Esophagus mucosa (tissue), 1 donor: ENCODE results near the gene GPR18. TPM values are rescaled to one million over a fixed set of nuclear protein-coding genes. Genes with fewer than 3 reads are reported as not detected.

Experiments used
- ATAC-seq: fragments of 200-7000 bp; cut with Tn5 transposase; one replicate; pipeline ENCODE4 v1.9.1; 2020
- total RNA-seq: library from RNA; stranded (reverse); gene quantifications from one replicate; pipeline ENCODE4 v1.2.4, GENCODE V29; 2023
- donor health status: DM: yes; HTN: yes; CAD: no.

The GPR18 gene
- total RNA-seq, 1 donor from 2014 or later = not detected

DNA sequence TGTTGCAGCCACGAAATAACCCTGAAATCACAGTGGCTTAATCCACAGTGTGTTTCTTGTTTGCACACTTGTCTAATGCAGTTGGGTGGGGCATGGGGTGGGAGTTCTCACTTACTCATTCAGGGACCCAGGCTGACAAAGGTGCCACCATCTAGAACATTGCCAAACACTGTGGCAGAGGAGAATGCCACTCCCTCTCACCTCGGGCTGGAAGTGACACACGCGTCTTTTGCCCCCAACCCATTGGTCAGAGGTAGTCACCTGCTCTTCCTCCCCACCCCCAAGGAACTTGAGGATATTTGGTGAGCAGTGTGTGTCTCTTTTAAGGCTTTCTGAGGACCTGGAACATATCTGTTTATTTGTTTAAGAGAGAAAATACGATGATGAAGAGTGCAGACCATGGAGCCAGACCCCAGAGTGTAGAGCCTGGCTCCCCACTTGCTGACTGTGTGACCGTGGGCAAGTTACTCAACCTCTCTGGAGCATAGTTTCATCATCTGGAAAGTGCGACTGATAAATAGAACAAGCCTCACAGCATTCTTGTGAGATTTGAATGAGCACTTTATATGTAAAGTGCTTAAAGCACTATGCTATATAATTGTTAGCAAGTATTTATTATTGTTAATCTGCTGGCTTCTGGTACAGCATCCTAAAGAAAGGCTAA lies 31.6 kb upstream of the GPR18 start:
- peak; percentile 94 for ATAC-seq

DNA sequence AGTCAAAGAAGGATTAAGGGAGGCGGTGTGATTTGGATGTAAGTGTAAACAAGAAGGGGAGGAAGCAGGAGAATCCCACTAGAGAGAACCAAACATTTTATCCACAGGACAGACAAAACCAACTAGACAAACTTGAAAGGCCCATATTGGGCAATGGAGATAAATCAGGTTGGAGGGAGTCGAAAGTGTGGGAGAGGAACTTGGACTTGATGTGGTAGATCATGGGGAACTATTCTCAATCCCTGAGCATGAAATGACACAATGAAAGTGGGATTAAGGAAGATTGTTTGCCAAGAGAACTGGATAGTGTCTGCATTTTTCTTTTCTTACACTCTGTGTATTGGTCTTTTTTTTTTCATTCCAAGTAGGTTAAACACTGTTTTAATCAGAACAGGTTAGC lies 31.1 kb upstream of the GPR18 start:
- ATAC-seq = peak; percentile 62

DNA sequence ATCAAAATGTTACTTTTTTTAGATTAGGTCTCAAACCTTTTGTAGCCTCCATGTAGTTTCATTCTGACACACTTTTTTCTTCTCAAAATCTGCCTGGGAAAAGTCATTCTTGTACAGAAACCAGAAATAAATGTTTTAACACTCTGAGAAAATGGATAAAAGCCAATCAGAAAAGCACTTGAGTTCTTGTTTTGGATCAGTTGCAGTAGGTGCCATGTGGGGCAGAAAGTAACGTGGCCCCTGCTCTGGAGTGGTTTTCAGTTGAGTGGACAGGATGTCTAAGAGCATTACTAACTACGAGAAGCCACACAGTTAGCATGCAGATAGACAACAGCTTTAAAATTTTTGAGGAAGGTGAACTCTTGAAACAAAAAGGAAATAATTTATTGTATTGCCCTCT lies 29.9 kb upstream of the GPR18 start:
- no peak for ATAC-seq

DNA sequence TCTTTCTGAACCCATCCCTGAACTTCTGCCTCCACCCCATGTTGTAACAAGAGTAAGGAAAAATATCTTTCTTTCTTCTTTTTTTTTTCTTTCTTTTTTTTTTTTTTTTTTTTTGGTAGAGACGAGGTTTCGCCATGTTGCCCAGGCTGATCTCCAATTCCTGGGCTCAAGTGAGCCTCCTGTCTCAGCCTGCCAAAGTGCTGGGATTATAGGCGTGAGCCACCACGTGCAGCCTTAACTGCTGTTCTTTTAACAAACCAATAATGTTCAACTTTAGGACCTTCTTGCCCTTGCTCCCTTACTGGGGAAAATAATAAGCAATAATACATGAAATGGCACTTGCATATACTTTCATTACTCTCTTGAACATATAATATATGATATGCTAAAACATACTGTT lies 29.4 kb upstream of the GPR18 start:
- no peak for ATAC-seq

DNA sequence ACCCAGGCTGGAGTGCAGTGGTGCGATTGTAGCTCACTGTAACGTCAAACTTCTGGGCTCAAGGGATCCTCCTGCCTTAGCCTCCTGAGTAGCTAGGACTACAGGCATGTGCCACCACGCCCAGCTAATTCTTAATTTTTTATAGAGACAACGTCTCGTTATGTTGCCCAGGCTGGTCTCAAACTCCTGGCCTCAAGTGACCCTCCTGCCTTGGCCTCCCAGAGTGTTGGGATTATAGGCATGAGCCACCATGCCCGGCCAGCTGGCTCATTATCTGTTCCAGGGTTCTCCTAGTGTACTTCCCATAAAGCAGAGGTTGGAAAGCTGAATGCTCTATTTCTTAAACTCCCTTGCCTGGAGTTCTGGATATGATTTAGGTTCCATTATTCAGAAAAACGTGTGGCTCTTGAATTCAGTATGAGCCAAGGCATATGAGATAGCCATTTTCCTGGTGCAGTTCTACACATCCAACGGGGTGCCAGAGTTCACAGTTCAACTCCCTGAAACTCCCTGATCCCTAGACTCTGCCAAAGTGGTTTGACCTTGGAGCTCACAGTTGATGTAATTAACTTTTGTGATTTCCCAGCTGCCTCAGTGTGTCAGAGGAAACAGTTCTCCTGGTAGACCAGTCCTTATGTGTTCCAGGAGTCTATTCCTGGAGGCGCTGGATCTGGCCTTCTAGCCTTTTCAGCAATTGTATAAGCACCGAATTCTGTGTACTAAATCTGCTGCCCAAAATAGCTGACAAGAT lies 27.4 kb upstream of the GPR18 start:
- no peak for ATAC-seq

DNA sequence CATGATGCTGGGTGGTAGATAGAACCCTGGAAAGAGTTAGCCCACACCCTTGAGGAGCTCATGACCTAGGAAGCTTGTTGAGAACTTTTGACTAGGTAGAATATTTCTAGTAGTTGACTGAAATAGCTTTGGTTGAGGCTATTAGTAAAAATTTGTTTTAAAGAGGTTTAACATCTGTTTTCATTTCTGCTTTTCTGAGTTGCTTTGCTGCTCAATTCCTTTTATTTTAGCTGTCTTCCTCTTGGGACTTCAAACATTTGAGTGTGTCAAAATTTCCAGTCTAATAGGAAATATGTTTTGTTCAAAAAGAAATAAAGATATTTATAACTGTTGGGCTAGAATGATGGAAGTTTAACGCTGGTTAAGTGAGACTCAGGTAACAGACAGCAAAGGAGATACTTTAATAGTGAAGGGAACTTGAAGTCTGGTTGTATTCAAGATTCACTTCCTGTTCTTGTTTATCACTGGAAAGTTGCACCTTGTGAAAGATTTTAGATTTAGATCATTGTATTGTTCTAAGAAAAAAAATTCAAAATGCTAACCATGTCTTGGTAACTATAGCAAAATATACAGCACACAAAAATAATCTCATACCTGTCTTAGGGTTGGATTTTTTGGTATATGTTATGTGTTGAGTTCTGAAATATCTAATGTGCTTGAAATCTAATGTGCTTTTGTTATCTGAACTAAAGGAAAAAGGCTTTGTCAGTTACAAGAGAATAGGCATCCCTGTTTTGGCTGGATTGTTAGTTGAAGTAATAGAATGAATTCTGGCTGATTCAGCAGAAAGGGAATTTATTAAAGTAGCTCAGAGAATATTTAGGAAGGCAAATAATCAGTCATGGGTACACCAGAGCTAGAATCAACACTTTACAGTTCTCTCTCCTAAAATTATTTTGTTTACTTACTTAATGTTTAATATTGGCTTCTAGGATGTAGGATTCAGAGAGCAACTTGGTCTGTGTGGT lies 24.4 kb upstream of the GPR18 start:
- ATAC-seq = no peak

DNA sequence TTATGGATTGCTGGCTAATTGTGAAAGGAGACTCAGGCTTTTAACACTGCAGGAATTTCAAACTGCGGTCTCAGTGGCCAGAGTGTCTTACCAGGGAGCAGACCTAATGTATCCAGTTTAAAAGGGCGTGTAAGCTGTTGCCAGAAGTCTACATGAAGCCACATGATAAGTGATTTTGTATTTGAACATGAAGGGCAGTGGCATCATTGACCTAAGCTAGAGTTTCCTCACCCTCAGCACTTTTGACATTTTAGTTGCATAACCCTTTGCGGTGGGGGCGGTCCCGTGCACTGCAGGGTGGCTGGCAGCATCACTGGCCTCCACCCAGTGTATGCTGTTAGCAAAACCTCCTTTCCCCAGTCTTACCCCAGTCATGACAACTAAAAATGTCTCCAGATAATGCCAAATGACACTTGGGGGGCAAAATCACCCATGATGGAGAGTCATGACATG lies 23.7 kb upstream of the GPR18 start:
- ATAC-seq = peak; percentile 65

DNA sequence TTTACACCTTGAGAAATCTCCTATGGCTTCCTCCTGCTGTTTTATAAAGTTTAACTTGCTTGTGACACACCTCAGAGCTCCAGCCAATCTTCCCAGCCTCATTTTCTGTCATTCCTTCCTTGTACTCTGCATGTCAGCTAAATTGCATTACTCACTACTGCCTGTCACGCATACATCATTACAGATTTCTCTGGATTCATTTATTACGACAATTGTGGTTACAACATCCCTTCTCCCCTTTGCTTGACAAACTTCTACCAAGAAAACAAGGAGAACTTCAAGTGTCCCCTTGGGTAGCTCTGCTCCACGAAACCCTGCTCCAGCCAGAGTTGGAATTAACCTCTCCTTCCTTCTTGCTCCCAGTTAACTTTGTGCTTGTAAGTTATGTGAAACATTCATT lies 22.0 kb upstream of the GPR18 start:
- peak; percentile 88 for ATAC-seq

DNA sequence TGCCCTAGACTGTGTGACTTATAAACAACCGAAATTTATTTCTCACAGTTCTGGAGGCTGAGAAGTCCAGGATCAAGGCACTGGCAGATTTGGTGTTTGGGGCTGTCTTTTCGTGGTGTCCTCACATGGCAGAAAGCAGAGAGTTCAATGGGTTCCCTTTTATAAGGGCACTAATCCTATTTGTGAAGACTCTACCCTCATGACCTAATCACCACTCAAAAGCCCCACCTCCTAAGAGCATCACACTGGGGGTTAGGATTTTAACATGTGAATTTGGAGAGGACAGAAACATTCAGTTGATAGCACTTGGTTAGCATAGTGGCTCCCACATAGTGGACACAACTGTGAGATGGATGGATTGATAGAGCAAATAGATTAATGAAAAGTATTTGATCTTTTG lies 21.5 kb upstream of the GPR18 start:
- ATAC-seq = peak; percentile 23

DNA sequence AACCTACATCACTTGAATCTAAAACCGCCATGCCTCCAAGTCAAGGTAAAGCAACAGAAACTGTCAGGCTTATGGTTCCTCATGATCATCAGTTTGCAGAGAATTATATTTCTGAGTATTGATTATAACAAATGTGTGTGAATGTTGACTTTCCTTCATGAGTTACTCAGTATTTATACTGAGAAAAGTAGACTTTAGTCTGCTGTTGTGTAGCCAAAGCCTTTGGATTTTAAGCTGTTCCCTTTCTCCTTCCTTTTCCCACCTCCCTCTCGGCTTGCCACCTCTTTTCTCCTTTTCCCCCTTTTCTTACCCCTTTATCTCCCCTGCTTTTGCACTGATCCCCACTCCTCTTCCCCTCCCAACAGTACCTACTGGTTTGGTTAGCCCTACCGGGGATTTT lies 20.7 kb upstream of the GPR18 start:
- ATAC-seq = no peak

DNA sequence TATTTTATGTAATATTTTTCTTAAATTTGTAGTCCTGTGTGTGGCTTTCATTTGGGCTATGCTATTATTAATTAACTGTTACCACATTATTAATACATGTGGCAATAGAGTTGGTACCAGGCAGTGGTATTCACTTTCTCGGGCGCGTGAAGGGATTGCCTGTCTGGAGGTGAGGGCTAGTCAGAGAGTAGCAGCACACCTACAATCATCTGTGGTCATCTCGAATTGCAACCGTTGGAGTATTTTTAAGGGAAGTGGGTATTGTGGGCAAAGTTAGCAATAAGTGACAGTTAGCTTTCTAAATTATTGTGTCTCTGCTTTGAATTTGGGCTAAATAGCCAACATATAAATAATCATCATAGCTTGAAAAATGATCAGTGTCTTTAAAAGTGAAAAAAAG lies 20.0 kb upstream of the GPR18 start:
- no peak for ATAC-seq

DNA sequence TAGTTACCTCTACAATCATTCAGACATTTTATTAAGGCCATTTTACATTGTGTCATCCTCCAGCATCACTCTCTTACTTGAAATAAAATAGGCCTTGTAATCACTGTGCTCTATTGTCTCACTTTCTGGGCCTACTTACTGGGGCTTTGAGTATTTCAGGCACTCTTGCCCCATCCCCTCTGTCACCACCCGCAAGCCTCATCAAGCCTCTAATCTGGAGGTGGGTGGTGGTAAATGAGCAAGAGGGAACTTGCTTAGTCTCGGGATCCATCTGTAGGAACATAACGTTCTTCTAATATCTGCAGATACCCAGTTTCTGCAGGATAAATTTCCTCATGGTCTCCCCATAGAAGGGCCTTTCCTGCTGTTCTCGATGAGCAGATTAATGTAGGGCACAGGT lies 19.4 kb upstream of the GPR18 start:
- ATAC-seq = peak; percentile 16

DNA sequence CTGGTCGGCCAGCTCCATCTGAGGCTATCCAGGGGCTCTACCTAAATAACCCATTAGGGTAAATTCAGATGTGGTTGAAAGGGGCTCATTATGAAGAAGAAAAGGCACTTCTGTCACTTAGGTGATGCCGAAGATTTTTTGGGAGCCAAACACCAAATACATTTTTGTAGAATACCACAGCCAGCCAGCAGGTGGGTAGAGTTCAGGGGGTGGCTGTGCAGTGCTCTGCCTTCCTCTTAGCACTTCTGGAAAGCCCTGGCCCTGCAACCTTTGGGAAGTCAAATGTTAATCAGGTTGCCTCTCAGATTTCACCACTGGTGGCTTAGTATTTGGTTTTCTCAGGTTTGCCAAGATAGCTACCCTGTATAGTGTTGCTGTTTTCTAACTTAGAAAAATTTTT lies 18.5 kb upstream of the GPR18 start:
- no peak for ATAC-seq

DNA sequence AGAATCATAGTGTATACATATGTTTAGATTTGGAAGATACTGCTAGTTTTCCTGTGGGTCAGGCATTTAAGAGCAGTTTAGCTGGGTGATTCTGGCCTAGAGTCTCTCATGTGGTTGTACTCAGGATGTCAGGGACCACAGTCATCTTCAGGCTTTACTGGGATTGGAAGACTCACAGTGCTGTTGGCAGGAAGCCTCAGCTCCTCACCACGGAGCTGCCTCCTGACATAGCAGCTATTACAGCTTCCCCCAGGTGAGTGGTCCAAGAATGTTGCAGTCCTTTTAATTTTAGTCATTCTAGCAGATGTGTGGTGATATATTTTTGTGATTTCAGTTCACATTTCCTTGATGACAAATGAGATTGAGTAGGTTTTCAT lies 16.9 kb upstream of the GPR18 start:
- no peak for ATAC-seq

DNA sequence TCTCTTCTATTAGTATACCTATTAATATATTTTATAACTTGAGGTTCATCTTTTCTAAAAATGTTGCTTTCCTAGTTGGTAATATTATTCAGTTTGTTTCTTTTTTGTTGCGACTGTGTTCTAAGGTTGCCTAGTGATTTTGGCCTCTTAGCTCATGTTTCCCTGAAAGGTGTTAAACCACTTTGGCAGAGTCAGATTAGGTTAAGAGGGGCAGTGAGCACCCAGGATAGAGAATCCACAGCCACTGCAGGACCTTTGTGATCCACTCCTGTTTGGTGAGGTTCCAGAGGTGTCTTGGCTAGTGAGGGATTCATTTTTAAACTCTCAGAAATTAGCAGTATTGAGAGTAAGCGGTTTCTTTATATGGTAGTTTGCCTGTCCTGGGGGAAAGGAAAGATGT lies 14.9 kb upstream of the GPR18 start:
- no peak for ATAC-seq

DNA sequence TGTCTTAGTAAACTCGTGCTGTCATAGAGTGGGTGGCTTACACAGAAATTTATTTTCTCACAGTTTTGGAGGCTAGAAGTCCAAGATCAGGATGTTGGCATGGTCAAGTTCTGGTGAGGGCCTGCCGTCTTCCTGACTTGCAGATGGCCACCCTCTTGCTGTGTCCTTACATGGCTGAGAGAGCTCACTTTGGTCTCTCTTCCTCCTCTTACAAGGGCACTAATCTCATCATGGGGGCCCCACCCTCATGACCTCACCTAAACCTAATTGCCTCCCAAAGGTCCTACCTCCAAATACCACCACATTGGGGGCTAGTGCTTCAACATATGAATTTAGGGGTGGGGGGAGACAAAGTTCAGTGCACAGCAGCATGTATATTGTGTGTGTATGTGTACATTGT lies 14.3 kb upstream of the GPR18 start:
- no peak for ATAC-seq

DNA sequence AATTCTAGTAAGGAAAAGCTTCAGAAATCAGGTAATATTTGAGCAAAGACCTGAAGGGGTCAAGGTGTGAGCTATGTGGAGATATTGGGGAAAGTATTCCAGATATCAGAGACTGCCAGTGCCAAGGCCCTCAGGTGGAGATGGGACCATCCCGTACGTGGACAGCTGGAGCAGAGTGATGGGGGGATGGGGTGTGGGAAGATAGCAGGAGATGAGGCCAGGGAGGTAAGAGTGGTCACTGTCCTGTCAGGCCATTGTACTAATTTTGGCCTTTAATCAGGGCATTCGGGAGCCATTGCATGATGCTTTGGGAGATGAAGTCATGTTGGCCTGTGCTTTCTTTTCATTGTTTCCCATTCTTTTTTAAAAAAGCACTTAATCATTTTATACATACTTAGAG lies 13.1 kb upstream of the GPR18 start:
- ATAC-seq = no peak

DNA sequence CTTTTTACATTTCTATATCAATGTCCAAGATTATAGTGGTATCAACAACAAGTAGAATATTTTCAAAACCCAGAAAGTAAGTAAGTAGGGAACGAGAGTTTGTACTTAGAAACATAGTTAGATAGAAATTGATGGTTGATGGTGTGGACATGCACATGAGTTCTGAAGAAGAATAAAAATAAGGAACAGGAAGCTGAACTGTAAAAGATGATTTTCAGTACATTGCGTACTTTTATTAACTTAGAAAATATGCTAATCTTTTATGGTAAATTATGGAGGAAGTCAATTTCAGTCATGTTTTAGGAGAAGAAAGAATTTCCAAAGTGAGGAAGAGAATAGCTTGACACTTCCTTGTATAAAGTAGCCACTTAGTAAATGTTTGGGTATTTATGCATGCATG lies 12.3 kb upstream of the GPR18 start:
- ATAC-seq = no peak

DNA sequence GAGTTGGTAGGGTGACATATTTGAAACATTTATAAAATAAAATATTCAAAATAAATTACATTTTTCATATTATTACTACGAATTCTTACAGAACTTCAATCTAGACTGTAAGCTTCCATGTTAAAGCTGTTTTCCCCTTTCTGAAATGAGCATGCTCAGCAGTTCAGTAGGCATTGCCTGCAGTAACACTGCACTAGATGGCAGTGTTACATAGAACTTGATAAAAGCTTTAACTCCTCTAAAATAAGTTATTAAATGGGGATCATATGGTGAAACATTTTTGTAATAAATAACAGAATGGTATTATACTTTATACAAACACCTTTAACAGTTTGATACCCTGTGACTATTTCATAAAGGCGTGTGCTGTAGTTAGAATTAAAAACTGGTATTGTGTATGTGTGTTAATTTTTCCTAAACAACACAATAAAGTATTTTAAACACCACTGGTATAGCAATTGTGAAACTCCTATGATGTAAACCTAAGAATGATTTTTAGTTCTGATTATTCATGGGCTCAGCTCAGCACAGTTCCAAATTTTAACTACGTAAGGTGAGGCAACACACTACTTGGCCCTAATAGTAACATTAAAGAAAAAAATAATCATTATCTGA lies 11.6 kb upstream of the GPR18 start:
- ATAC-seq = peak; percentile 69

DNA sequence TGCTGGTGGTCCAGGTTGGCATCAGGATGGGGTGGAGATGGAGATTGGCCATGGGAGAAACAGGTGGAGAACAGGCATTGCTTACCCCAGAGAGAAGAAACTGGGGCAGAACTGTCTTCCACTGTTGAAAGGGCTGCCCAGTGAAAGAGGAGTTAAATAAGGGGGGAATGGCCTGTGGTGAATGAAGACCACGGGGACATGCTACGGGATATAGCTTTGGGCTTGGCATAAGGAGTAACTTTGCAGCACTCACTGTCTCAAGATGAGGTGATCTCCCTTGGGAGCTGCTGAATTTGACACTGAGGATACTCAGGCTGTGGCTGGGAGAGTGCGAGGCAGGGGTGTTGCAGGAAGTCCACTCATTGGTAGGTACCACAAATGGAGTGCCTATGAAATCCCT lies 10.6 kb upstream of the GPR18 start:
- ATAC-seq = no peak

DNA sequence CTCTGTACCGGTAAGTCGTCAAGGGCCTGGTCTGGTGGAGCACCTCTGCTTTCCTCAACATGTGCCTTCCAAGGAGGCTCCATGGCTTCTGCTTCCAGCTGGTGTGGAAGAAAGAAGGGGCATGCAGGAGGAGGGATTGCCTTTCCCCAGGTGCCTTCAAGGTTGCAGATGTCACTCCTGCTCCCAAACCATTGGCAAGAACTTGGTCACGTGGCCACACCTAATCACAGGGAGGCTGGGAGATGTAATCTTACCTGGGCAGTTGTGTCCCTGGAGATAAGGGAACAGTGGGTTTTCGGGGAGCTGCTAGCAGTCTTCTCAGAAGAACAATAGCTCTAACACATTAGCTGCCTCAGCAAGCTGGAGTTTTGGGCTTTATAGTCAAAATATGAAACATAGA lies 9.7 kb upstream of the GPR18 start:
- ATAC-seq = no peak

DNA sequence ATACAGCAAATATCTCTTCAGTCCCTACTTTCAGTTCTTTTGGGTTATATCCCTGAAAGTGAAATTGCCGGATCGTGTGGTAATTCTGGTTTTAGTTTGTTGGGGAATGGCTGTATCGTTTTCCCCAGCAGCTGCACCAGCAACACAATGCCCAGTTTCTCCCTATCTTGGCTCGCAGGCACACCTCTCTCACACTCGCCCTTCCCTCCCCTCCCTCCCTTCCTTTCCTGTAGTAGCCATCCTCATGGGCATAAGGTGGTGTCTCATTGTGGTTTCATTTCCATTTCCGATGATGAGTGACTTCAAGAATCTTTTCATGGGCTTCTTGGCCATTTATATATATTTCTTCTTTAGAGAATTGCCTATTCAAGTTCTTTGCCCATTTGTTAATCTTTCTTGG lies 8.6 kb upstream of the GPR18 start:
- no peak for ATAC-seq
